ENCODE measurements around the gene CNN2.

The CNN2 gene

DNA sequence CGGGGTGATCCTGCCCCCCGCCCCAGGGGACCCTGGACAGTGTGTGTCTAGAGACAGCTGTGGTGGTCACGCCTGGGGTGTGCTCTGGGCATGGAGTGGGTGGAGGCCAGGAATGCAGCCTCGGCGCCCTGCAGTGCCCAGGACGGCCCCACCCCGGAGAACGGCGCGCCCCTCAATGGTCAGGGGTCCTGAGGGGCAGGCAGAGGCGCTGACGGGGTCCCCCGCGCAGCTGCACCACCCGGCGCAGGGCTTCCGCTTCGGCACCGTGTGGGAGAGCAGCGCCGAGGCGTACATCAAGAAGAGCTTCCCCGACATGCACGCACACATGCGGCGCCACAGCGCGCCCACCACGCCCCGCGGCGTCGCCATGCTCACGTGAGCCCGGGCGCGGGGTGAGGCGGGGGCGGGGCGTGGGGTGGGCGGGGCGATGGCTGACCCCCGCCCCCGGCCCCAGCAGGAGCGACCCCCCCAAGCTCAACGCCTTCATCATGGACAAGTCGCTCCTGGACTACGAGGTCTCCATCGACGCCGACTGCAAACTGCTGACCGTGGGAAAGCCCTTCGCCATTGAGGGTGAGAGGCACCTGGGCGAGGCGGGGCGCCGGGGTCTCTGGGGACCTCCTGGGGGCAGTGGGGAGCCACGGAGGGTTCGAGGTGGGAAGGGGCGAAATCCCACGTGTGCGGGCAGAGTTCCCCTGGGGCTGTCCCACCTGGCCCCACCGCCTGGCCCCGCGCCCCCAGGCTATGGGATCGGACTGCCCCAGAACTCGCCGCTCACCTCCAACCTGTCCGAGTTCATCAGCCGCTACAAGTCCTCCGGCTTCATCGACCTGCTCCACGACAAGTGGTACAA lies 18.8 kb upstream of the CNN2 start:
- no peak overlapping the region for H3K4ac ChIP-seq (ENCODE audit: low read depth in 1 of 2, low read length in 2 of 2)
- 96% methylated on average over 69 of the region's 73 CpGs for WGBS

GRCh38 chr19:1008268-1009040 lies 18.0 kb upstream of the CNN2 start:
- no peak overlapping the region for H2AFZ ChIP-seq (ENCODE audit: low read depth, low read length)
- H4K91ac ChIP-seq (ENCODE audit: low read length) = no peak overlapping the region
- H3K4me3 ChIP-seq (ENCODE audit: insufficient read depth in 1 of 2, low read depth in 1 of 2, low read length in 2 of 2) = no peak overlapping the region
- H3K18ac ChIP-seq (ENCODE audit: low read depth in 1 of 2, low read length in 2 of 2) = no peak overlapping the region
- H2BK12ac ChIP-seq (ENCODE audit: low read length in 2 of 2) = no peak overlapping the region
- H3K14ac ChIP-seq (ENCODE audit: low read length in 2 of 2) = no peak overlapping the region
- H3K4me1 ChIP-seq (ENCODE audit: control insufficient read depth, insufficient read depth, low read depth, low read length) = peaks cover 8% of the 10 kb centered on the region
- H3K9me3 ChIP-seq (ENCODE audit: control insufficient read depth, low read length) = no peaks in the 10 kb centered on the region
- peaks cover 21 to 72% of the 10 kb centered on the region in 2 experiments for H3K36me3 ChIP-seq (ENCODE audit: control insufficient read depth in 1 of 2, insufficient read depth in 2 of 2, low read depth in 1 of 2, low read length in 2 of 2)
- DNase-seq = no peak
- no peak overlapping the region for H4K8ac ChIP-seq (ENCODE audit: low read length)
- no peak overlapping the region for H2BK15ac ChIP-seq (ENCODE audit: low read depth, poor library complexity, severe bottlenecking)
- no peak overlapping the region for H2BK5ac ChIP-seq (ENCODE audit: low read depth, low read length, poor library complexity, severe bottlenecking)
- H2AK5ac ChIP-seq (ENCODE audit: low read length, severe bottlenecking) = no peak overlapping the region
- WGBS = 97% methylated on average over 45 of the region's 45 CpGs
- H3K4me2 ChIP-seq (ENCODE audit: low read length, poor library complexity, severe bottlenecking) = no peak overlapping the region
- H3K9ac ChIP-seq (ENCODE audit: low read length) = no peak overlapping the region
- H3K4ac ChIP-seq (ENCODE audit: low read depth in 1 of 2, low read length in 2 of 2) = no peak overlapping the region
- peaks cover 0 to 14% of the 10 kb centered on the region in 2 experiments for H3K27me3 ChIP-seq (ENCODE audit: control insufficient read depth in 1 of 2, insufficient read depth in 1 of 2, low read length in 2 of 2)
- H3K23ac ChIP-seq (ENCODE audit: low read length in 2 of 2) = no peak overlapping the region
- H2BK120ac ChIP-seq (ENCODE audit: low read depth, low read length) = no peak overlapping the region
- H3K79me1 ChIP-seq (replicated peaks; ENCODE audit: low read length, poor library complexity, severe bottlenecking) = peaks cover 19% of the 10 kb centered on the region
- H3K27ac ChIP-seq (ENCODE audit: low read length, poor library complexity, severe bottlenecking) = no peak overlapping the region

More for the DNA sequence above, 18.8 kb upstream of the CNN2 start:
- H3K23ac ChIP-seq (ENCODE audit: low read length in 2 of 2) = no peak overlapping the region
- no peak overlapping the region for H2BK12ac ChIP-seq (ENCODE audit: low read length in 2 of 2)
- H2AK5ac ChIP-seq (ENCODE audit: low read length, severe bottlenecking) = no peak overlapping the region
- no peak overlapping the region for H2AFZ ChIP-seq (ENCODE audit: low read depth, low read length)
- peaks cover 16% of the 10 kb centered on the region for H3K79me1 ChIP-seq (replicated peaks; ENCODE audit: low read length, poor library complexity, severe bottlenecking)
- H4K91ac ChIP-seq (ENCODE audit: low read length) = no peak overlapping the region
- no peak overlapping the region for H3K4me3 ChIP-seq (ENCODE audit: insufficient read depth in 1 of 2, low read depth in 1 of 2, low read length in 2 of 2)
- no peak for DNase-seq
- H3K14ac ChIP-seq (ENCODE audit: low read length in 2 of 2) = no peak overlapping the region
- H2BK5ac ChIP-seq (ENCODE audit: low read depth, low read length, poor library complexity, severe bottlenecking) = no peak overlapping the region
- no peak overlapping the region for H4K8ac ChIP-seq (ENCODE audit: low read length)
- H3K27ac ChIP-seq (ENCODE audit: low read length, poor library complexity, severe bottlenecking) = no peak overlapping the region
- H3K18ac ChIP-seq (ENCODE audit: low read depth in 1 of 2, low read length in 2 of 2) = no peak overlapping the region
- peaks cover under 1 to 21% of the 10 kb centered on the region in 2 experiments for H3K27me3 ChIP-seq (ENCODE audit: control insufficient read depth in 1 of 2, insufficient read depth in 1 of 2, low read length in 2 of 2)
- no peaks in the 10 kb centered on the region for H3K9me3 ChIP-seq (ENCODE audit: control insufficient read depth, low read length)
- H3K36me3 ChIP-seq (ENCODE audit: control insufficient read depth in 1 of 2, insufficient read depth in 2 of 2, low read depth in 1 of 2, low read length in 2 of 2) = peaks cover 14 to 63% of the 10 kb centered on the region in 2 experiments
- H3K4me1 ChIP-seq (ENCODE audit: control insufficient read depth, insufficient read depth, low read depth, low read length) = peaks cover 8% of the 10 kb centered on the region
- H2BK15ac ChIP-seq (ENCODE audit: low read depth, poor library complexity, severe bottlenecking) = no peak overlapping the region
- no peak overlapping the region for H3K4me2 ChIP-seq (ENCODE audit: low read length, poor library complexity, severe bottlenecking)
- H2BK120ac ChIP-seq (ENCODE audit: low read depth, low read length) = no peak overlapping the region
- no peak overlapping the region for H3K9ac ChIP-seq (ENCODE audit: low read length)

DNA sequence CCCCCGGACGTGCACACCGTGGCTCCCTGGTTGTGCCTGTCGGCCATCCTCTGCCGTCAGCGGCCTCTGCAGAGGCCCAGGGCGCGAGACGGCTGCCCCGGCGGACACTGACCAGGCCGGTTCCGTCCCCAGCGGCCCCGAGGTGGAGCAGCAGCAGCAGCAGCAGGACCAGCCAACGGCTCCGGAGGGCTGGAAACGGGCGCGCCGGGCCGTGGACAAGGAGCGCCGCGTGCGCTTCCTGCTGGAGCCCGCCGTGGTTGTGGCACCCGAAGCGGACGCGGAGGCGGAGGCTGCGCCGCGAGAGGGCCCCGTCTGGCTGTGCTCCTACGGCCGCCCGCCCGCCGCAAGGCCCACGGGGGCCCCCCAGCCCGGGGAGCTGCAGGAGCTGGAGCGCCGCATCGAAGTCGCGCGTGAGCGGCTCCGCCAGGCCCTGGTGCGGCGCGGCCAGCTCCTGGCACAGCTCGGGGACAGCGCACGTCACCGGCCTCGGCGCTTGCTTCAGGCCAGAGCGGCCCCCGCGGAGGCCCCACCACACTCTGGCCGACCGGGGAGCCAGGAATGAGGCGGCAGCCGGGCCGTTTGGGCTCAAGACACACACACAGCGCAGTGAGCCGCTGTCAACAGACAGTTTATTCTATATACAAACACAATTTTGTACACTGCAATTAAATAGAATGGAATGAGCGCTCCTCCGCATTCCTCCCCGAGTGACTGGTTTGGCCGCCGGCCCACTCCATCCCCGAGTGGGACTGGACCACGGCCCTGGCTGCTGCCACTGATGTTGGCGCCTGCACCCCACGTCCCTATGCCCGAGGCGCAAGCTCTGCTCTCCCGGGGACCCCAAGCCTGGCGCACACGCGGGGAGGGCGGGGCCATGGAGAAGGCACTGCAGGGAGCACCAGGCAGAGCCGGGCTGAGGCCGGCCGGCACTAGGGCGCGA lies 17.1 kb upstream of the CNN2 start:
- peaks cover 23% of the 10 kb centered on the region for H3K79me1 ChIP-seq (replicated peaks; ENCODE audit: low read length, poor library complexity, severe bottlenecking)

More for the DNA sequence above, 17.1 kb upstream of the CNN2 start:
- Histone ChIP-seq H4K91ac (ENCODE audit: low read length) (peak overlapping the region; percentile 20), H4K8ac (ENCODE audit: low read length) (no peak overlapping the region), H2AK5ac (ENCODE audit: low read length, severe bottlenecking) (no peak overlapping the region), H2BK15ac (ENCODE audit: low read depth, poor library complexity, severe bottlenecking) (no peak overlapping the region), H3K4me3 (ENCODE audit: insufficient read depth in 1 of 2, low read depth in 1 of 2, low read length in 2 of 2) (peak overlapping the region in 1 of 2 experiments; percentile 3), H2BK5ac (ENCODE audit: low read depth, low read length, poor library complexity, severe bottlenecking) (no peak overlapping the region), H3K9ac (ENCODE audit: low read length) (no peak overlapping the region), H3K4ac (ENCODE audit: low read depth in 1 of 2, low read length in 2 of 2) (no peak overlapping the region), H3K14ac (ENCODE audit: low read length in 2 of 2) (no peak overlapping the region), H2BK120ac (ENCODE audit: low read depth, low read length) (no peak overlapping the region), H2BK12ac (ENCODE audit: low read length in 2 of 2) (no peak overlapping the region), H3K4me2 (ENCODE audit: low read length, poor library complexity, severe bottlenecking) (no peak overlapping the region), H3K27me3 (ENCODE audit: control insufficient read depth in 1 of 2, insufficient read depth in 1 of 2, low read length in 2 of 2) (peaks cover 0 to 6% of the 10 kb centered on the region in 2 experiments), H3K36me3 (ENCODE audit: control insufficient read depth in 1 of 2, insufficient read depth in 2 of 2, low read depth in 1 of 2, low read length in 2 of 2) (peaks cover 28 to 80% of the 10 kb centered on the region in 2 experiments), H3K9me3 (ENCODE audit: control insufficient read depth, low read length) (no peaks in the 10 kb centered on the region), H3K27ac (ENCODE audit: low read length, poor library complexity, severe bottlenecking) (no peak overlapping the region), H3K18ac (ENCODE audit: low read depth in 1 of 2, low read length in 2 of 2) (no peak overlapping the region), H3K23ac (ENCODE audit: low read length in 2 of 2) (no peak overlapping the region), H2AFZ (ENCODE audit: low read depth, low read length) (no peak overlapping the region), H3K4me1 (ENCODE audit: control insufficient read depth, insufficient read depth, low read depth, low read length) (peaks cover 8% of the 10 kb centered on the region)
- 95% methylated on average over 91 of the region's 92 CpGs for WGBS
- no peak for DNase-seq

Measured in mesenchymal stem cell (in vitro differentiated cells and primary cell).